SH-SY5Y (cell line): ENCODE measurements around the gene UNG.

Experiments used
- GATA2 ChIP-seq: IDR thresholded peaks from 2 replicates; pipeline ENCODE4 v1.6.1; 2011; ENCODE audit warnings: mild to moderate bottlenecking, low read depth, low read length
- GATA3 ChIP-seq: IDR thresholded peaks from 2 replicates; pipeline ENCODE4 v1.6.1; 2011; ENCODE audit warnings: low read depth, mild to moderate bottlenecking, low read length, moderate library complexity

The UNG gene

DNA sequence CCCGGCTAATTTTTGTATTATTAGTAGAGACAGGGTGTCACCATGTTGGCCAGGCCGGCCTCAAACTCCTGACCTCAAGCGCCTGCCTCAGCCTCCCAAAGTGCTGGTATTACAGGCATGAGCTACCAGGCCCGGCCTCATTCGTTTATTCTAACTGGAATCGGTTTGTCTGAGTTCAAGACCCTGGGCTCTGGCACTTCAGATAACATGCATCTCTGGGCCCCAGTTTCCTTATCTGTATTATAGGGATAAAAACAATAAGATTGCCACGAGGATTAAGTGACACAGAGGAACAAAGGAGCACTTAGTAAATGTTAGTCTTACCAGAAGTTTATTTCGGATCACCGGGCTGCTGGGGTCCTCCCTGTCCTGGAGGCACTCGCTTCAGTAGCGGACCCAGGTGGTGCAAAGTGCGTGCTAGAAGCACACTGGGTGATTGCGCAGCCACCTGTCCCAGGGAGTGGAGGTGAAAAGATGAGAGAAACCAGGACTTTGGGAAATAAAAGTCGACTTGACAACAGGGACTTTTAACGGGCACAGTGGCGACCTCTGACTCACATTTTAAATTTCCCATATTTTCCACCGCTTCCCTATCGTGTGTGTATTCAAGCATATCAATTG is 56.5 kb downstream of the UNG start:
- no peak for TF ChIP-seq GATA2
- no peak for TF ChIP-seq GATA3

DNA sequence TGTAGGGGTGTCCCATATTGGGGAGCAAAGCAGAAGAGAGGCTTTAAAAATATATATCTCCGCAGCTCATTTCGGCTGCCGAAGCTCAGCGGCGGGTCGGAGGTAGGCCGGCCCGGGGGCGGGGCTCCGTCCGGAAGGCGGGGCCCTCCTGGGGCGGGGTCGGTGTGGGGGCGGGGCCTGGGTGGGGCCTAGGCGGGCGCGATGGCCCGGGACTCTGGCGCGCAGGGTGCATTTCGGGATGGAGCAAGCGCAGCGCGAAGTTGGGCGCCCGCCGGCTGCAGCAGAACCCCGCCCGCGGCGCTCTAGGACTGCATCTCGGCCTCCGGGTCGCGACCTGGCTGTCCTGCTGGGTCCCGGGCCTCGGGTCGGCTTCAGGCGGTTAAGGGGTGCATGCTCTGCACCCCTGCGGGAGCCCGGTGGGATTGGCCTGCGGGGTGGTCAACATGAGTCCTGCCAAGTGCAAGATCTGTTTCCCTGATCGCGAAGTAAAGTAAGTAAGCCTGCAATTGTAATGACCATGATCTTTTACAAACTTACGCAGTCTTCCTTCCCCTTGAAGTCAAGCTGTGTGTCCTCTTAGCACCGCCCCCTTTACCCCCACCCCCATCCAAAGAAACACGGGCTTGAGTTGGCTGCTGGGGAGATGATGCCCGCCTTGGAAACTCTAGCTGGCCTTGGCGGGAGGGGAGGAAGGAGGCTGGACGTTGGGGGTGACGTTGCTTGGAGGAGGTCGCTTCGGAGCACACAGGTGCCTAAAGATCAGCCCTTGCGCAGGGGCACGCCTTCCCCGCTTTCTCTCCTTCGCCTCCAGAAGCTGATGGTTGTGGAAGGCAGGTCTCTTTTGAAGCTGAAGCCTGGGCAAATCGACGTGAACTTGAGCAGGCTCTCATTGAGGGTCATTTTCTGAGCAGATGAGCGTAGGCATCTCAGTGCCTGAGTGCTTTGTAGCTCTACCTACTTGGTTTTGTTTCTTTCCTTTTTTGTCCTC is 57.3 kb downstream of the UNG start:
- TF ChIP-seq GATA3, result no peak
- no peak for TF ChIP-seq GATA2

DNA sequence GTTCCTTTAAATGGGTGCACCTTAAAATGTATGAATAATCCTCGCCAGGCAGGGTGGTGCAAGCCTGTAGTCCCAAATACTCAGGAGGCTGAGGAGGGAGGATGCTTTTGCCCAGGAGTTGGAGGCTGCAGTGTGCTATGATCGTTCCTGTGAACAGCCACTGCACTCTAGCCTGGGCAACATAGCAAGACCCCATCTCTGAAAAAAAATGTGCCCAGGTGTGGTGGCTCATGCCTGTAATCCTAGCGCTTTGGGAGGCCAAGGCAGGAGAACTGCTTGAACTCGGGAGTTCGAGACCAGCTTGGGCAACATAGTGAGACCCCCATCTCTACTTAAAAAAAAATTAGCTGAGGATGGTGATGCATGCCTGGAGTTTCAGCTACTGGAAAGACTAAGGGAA is 58.6 kb downstream of the UNG start:
- TF ChIP-seq GATA3, result no peak
- TF ChIP-seq GATA2, result no peak

DNA sequence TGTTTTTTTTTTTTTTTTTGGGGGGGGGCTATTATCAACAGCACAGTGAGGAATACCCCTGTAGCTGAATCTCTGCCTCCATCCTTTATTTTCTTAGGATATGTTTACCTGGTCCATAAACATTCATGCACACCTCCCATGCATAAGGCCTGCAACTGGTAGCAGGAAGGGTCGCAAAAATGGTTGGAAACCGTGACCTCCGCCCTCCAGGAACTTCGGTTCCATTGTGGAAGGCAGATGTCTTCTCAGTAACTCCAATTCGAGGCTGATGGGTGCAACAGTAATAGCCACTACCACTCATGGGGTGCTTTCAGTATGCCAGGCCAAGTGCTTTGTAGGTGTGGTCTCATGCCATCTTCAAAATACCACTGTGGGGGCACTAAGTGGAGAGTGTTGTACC is 59.2 kb downstream of the UNG start:
- TF ChIP-seq GATA3 (no peak), GATA2 (no peak)

DNA sequence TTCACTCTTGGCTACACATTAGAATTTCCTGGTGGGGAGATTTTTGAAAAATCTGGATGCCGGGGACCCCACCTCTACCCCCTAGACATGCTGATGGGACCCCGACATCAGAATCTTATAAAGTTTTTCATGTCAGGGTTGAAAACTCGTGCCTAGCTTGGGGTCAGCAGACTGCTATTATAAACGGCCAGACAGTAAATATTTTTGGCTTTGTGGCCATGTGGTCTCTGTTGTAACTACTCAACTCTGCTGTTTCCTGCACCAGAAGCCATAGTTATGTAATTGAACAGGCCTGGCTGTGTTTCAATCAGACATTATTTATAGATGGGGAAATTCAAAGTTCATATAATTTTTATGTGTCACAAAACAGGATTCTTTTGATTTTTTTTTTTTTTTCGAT is 60.6 kb downstream of the UNG start:
- TF ChIP-seq GATA3 (no peak), GATA2 (no peak)

DNA sequence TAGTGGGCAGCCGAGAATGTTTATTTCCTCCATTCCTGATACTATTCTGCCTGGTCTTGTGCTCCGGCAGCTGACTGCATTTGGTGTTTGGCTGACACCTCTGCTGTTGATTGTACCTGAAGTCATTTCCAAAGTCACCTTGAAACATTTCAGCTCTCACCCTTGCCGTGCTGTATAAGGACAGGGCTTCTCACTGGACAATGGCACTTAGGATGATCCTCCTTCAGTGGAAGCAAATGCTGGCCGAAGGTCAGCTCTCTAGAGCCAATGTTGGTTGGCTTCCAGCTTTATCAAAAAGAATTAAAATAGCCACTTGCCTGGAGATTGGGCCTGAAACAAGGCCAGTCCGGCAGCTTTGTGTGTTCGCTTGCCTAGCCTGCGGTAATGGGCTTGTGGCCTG is 63.0 kb downstream of the UNG start:
- no peak for TF ChIP-seq GATA2
- TF ChIP-seq GATA3, result no peak
